Measurements from ENCODE around the gene IMMP2L. TPM values are rescaled to one million over a fixed set of nuclear protein-coding genes. Genes with fewer than 3 reads are reported as not detected.

The IMMP2L gene
- polyA plus RNA-seq, 1 of the 3 experiments (the other 2 are of a cell fraction): 10.7 TPM

GRCh38 chr7:111011520-111011919 lies 550.8 kb downstream of the IMMP2L start (continued):
- TF ChIP-seq ZBTB33 (IDR thresholded peaks at IDR 0.05; ENCODE audit: borderline replicate concordance, low read depth): no peak
- TF ChIP-seq RCOR1 (IDR thresholded peaks at IDR 0.05; ENCODE audit: low read length): no peak
- TF ChIP-seq CTCF (IDR thresholded peaks at IDR 0.05): no peak
- no peak for TF ChIP-seq TCF12 (IDR thresholded peaks at IDR 0.05)

GRCh38 chr7:111010798-111011197 lies 551.5 kb downstream of the IMMP2L start:
- WGBS (ENCODE audit: low lambda C conversion rate): 61% methylated on average over 4 of the region's 4 CpGs
- Histone ChIP-seq H3K9me3 (no peaks in the 10 kb centered on the region), H3K27ac (ENCODE audit: low read depth in 2 of 2, low read length in 1 of 2) (no peak overlapping the region), H3K27me3 (ENCODE audit: insufficient read depth) (no peaks in the 10 kb centered on the region), H3K79me2 (ENCODE audit: insufficient read depth) (no peaks in the 10 kb centered on the region), H3K4me3 (ENCODE audit: low read depth in 2 of 2, low read length in 1 of 2) (no peak overlapping the region), H2AFZ (ENCODE audit: low read depth) (no peak overlapping the region), H3F3A (replicated peaks; ENCODE audit: insufficient read depth) (peaks cover 18% of the 10 kb centered on the region), H3K4me1 (ENCODE audit: control insufficient read depth in 1 of 2, insufficient read depth in 2 of 2, low read depth in 1 of 2, low read length in 1 of 2) (peaks cover 0 to 8% of the 10 kb centered on the region in 2 experiments; a peak in 1 of 4 replicates), H4K20me1 (ENCODE audit: insufficient read depth) (no peaks in the 10 kb centered on the region), H3K9me2 (no peaks in the 10 kb centered on the region), H3K4me2 (no peak overlapping the region), H3K9ac (no peak overlapping the region), H3K36me3 (replicated peaks in 1 of 2; ENCODE audit: control insufficient read depth in 1 of 2, insufficient read depth in 2 of 2, low read length in 1 of 2) (no peaks in the 10 kb centered on the region)
- ChIA-PET CTCF (interaction anchor here (1.6 kb wide), 1 partner anchor 9 kb away, joined by 4 read pairs; no protein-coding TSS in a partner anchor), POLR2A (no interaction called here)
- no peak for DNase-seq
- no peak for TF ChIP-seq REST (IDR thresholded peaks at IDR 0.05; ENCODE audit: low read depth, low read length)
- TF ChIP-seq ELF1 (IDR thresholded peaks at IDR 0.05): no peak
- no peak for TF ChIP-seq NRF1 (IDR thresholded peaks at IDR 0.05; ENCODE audit: low read depth, low read length)
- TF ChIP-seq ZBTB33 (IDR thresholded peaks at IDR 0.05; ENCODE audit: borderline replicate concordance, low read depth): no peak
- TF ChIP-seq MXI1 (IDR thresholded peaks at IDR 0.05; ENCODE audit: low read depth, low read length): no peak
- no peak for TF ChIP-seq FOXM1 (IDR thresholded peaks at IDR 0.05; ENCODE audit: low read depth)
- no peak for TF ChIP-seq GATA2 (CRISPR knock-in tag; IDR thresholded peaks at IDR 0.05)
- TF ChIP-seq IRF3 (IDR thresholded peaks at IDR 0.05; ENCODE audit: low read depth, low read length): no peak

Data from SK-N-SH (cell line).